OCI-LY1 (cell line): ENCODE data around the gene CHST13.

Source experiments
- H2AFZ ChIP-seq: fragments of 200-600 bp; sonication (generic), shearing (Covaris generic); 2 replicates; pipeline ENCODE4 v1.6.0; 2014; ENCODE audit warnings: antibody characterized with exemption, mild to moderate bottlenecking, low read length
- H3F3A ChIP-seq: fragments of 200-600 bp; sonication (generic), shearing (Covaris generic); 2 replicates; pipeline ENCODE4 v1.6.0; 2014; ENCODE audit warnings: mild to moderate bottlenecking, antibody characterized with exemption, low read length, moderate library complexity; ENCODE audit not compliant: insufficient read depth
- H3K27ac ChIP-seq: fragments of 200-600 bp; sonication (generic); 2 replicates; pipeline ENCODE4 v1.5.1; 2014; ENCODE audit warnings: low read length, mixed run types, mild to moderate bottlenecking, low read depth; ENCODE audit not compliant: poor library complexity, severe bottlenecking
- H3K27me3 ChIP-seq: fragments of 200-600 bp; sonication (generic); 2 replicates; pipeline ENCODE4 v1.6.0; 2014; ENCODE audit warnings: antibody characterized with exemption, mild to moderate bottlenecking, low read length, moderate library complexity; ENCODE audit not compliant: insufficient read depth
- H3K36me3 ChIP-seq: fragments of 200-600 bp; sonication (generic); 2 replicates; pipeline ENCODE4 v1.6.1; 2014; ENCODE audit warnings: mild to moderate bottlenecking, antibody characterized with exemption, low read length, moderate library complexity, mixed read lengths; ENCODE audit not compliant: insufficient read depth
- H3K4me1 ChIP-seq: fragments of 200-600 bp; sonication (generic); 2 replicates; pipeline ENCODE4 v1.5.1; 2014; ENCODE audit warnings: mild to moderate bottlenecking, low read length, moderate library complexity; ENCODE audit not compliant: insufficient read depth, severe bottlenecking
- H3K4me2 ChIP-seq: fragments of 200-600 bp; sonication (generic), shearing (Covaris generic); 2 replicates; pipeline ENCODE4 v1.6.1; 2014; ENCODE audit warnings: low read length
- H3K4me3 ChIP-seq: fragments of 200-600 bp; sonication (generic); 2 replicates; pipeline ENCODE4 v1.5.1; 2014; ENCODE audit warnings: low read length, low read depth, mild to moderate bottlenecking, mixed read lengths; ENCODE audit not compliant: poor library complexity, severe bottlenecking
- H3K79me2 ChIP-seq: fragments of 200-600 bp; shearing (Covaris generic); 2 replicates; pipeline ENCODE4 v1.6.1; 2016; ENCODE audit warnings: mixed run types, low read length, mixed read lengths; ENCODE audit not compliant: insufficient read depth
- H3K9ac ChIP-seq: fragments of 200-600 bp; sonication (generic), shearing (Covaris generic); 2 replicates; pipeline ENCODE4 v1.6.1; 2014; ENCODE audit warnings: mild to moderate bottlenecking, low read length, mixed read lengths
- H3K9me2 ChIP-seq: fragments of 200-600 bp; sonication (generic), shearing (Covaris generic); 2 replicates; pipeline ENCODE4 v1.6.1; 2014; ENCODE audit warnings: low read depth, mild to moderate bottlenecking, low read length, mixed read lengths
- H3K9me3 ChIP-seq: fragments of 200-600 bp; shearing (Covaris generic); 2 replicates; pipeline ENCODE4 v1.6.1; 2014; ENCODE audit warnings: low read length, mixed read lengths
- H4K20me1 ChIP-seq: fragments of 200-600 bp; sonication (generic), shearing (Covaris generic); 2 replicates; pipeline ENCODE4 v1.6.0; 2016; ENCODE audit warnings: mild to moderate bottlenecking, low read length; ENCODE audit not compliant: insufficient read depth
- EZH2 ChIP-seq: fragments of 200-600 bp; sonication (generic), shearing (Covaris generic); IDR thresholded peaks from 2 replicates; pipeline ENCODE4 v1.8.0; 2017; ENCODE audit warnings: borderline replicate concordance, mixed run types, mild to moderate bottlenecking, antibody characterized with exemption, low read length, moderate library complexity, mixed read lengths
- TF ChIP-seq, protein P1 (sequence below): fragments of 200-600 bp; sonication (generic), shearing (Covaris generic); IDR thresholded peaks from 2 replicates; pipeline ENCODE4 v1.5.1; 2017; ENCODE audit warnings: mild to moderate bottlenecking, antibody characterized with exemption, low read length, moderate library complexity, mixed read lengths

CHST13 gene

DNA sequence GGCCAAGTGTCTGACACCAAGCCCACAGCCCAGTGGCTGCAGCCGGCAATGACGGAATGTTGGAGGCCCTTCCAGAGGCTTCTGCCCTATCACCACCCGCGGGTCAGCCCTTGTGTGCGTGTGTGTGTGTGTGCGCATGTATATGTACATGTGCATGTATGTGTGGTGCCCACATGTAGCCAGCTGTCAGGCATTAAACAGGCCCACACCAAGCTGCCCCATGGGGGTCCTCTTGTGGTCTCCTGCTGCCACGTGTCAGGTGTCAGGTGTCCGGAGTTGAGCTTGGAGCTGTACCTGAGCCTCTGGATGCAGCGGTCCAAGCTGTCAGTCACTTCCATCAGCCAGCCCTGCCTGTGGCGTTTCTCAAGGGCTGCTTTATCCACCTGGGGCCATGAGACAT, 20.3 kb upstream of the CHST13 start:
- Histone ChIP-seq H3K4me1 (no peaks in the 10 kb centered on the region), H3K79me2 (no peaks in the 10 kb centered on the region), H3K36me3 (no peaks in the 10 kb centered on the region), H2AFZ (no peak overlapping the region), H3F3A (no peaks in the 10 kb centered on the region), H3K9me2 (no peaks in the 10 kb centered on the region), H3K27me3 (peaks cover 12% of the 10 kb centered on the region; the same call in 1 of the 2 replicates), H3K9ac (no peak overlapping the region), H3K9me3 (no peaks in the 10 kb centered on the region), H3K4me2 (no peak overlapping the region), H3K27ac (no peak overlapping the region), H4K20me1 (no peaks in the 10 kb centered on the region), H3K4me3 (no peak overlapping the region)
- TF ChIP-seq, protein P1, sequence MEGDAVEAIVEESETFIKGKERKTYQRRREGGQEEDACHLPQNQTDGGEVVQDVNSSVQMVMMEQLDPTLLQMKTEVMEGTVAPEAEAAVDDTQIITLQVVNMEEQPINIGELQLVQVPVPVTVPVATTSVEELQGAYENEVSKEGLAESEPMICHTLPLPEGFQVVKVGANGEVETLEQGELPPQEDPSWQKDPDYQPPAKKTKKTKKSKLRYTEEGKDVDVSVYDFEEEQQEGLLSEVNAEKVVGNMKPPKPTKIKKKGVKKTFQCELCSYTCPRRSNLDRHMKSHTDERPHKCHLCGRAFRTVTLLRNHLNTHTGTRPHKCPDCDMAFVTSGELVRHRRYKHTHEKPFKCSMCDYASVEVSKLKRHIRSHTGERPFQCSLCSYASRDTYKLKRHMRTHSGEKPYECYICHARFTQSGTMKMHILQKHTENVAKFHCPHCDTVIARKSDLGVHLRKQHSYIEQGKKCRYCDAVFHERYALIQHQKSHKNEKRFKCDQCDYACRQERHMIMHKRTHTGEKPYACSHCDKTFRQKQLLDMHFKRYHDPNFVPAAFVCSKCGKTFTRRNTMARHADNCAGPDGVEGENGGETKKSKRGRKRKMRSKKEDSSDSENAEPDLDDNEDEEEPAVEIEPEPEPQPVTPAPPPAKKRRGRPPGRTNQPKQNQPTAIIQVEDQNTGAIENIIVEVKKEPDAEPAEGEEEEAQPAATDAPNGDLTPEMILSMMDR, result no peak

DNA sequence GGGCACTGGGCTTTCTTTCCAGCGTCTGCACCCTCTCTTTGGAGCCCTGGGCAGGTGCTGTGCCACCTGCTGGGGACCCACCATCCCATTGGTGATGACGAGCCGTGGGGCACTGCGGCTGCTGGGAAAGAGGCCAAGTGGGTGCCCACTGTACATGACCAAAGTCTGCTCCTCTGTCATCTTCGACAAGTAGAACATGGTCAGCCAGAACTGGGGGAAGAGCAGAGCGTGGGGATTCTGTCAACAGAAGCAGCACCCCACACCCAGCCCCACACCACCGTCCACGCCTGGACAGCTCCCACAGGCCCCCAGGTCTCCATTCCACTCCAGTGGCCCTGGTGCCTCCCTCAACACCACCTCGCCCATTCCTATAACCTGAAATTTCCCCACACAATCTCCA, 16.1 kb upstream of the CHST13 start:
- Histone ChIP-seq H3K27me3 (peaks cover 12% of the 10 kb centered on the region; the same call in 1 of the 2 replicates), H3K9me2 (no peaks in the 10 kb centered on the region), H4K20me1 (no peaks in the 10 kb centered on the region), H3K4me1 (no peaks in the 10 kb centered on the region), H3K9ac (no peak overlapping the region), H3F3A (no peaks in the 10 kb centered on the region), H3K9me3 (no peaks in the 10 kb centered on the region), H3K27ac (no peak overlapping the region), H3K4me2 (no peak overlapping the region), H2AFZ (no peak overlapping the region), H3K4me3 (no peak overlapping the region), H3K36me3 (no peaks in the 10 kb centered on the region), H3K79me2 (no peaks in the 10 kb centered on the region)
- TF ChIP-seq, protein P1, result no peak
- TF ChIP-seq EZH2, result no peak

DNA sequence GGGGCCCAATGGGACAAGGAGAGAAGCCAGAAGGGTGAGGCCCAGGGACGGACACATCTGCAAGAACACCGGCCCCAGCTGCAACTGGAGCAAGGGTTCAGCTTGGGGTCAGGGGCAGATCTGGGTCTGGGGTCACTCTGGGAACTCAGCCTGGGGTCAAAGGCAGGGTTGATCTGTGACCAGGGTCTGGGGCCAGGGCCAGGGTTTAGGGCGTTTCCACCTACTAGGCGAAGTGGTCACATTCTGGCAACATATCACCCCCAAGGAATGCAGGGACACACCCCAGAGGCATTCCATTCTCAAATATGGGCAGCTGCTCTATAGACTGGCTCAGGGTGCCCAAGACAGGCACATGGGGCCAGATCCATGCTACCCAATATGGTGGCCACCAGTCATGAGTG, 15.4 kb upstream of the CHST13 start:
- H3K27ac ChIP-seq, result no peak overlapping the region
- no peaks in the 10 kb centered on the region for H3F3A ChIP-seq
- no peaks in the 10 kb centered on the region for H3K9me2 ChIP-seq
- no peaks in the 10 kb centered on the region for H3K9me3 ChIP-seq
- TF ChIP-seq, protein P1, result no peak
- TF ChIP-seq EZH2, result no peak
- H4K20me1 ChIP-seq, result no peaks in the 10 kb centered on the region
- no peak overlapping the region for H2AFZ ChIP-seq
- H3K4me2 ChIP-seq, result no peak overlapping the region
- no peaks in the 10 kb centered on the region for H3K36me3 ChIP-seq
- no peak overlapping the region for H3K4me3 ChIP-seq
- no peak overlapping the region for H3K9ac ChIP-seq
- peaks cover 12% of the 10 kb centered on the region; the same call in 1 of the 2 replicates for H3K27me3 ChIP-seq
- H3K4me1 ChIP-seq, result no peaks in the 10 kb centered on the region
- no peaks in the 10 kb centered on the region for H3K79me2 ChIP-seq
